ENCODE data around the gene MASP2.
"Not testable (repeated sequence)": the region's sequence is repeated elsewhere in the genome, so short reads cannot be mapped to it uniquely, and the experiment has no call there.

The MASP2 gene

DNA sequence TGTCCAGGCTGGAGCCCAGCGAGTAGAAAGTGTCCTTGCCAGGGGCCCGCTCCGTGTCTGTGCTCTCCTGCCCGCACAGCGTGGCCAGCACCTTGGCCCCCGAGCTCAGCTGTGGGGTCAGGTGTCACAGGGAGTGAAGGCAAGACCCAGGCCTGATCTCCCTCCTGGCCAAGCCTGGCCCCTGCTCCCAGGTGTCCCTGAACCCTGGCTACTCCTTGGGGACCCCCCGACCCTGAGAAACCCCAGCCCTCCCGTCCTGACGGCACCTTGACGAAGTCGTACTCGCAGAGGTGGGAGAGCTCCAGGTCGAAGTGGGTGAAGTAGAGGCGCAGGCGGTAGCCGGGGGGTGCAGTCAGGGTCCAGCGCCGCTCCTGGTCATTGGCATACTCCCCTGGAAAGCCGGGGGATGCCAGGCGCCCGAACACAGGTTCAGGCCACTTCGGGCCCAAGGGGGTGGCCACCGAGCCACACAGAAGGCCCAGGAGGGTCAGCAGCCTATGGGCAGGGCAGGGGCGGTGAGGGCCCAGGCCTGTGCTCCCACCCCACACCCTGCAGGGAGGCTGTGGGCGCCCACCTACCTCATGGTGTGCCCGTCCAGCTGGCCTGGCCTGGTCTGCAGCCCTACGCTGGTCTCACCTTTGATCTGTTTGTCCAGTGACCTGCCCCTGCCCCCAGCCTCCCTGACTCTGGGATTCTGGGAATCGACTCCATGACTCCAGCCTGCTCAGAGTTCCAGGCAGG, at the start of gene MASP2:
MASP2 (minus strand) TSS at position 615 of the 741 bp plus-strand sequence; CDS start at position 583, 32 bp downstream.
- Mint-ChIP-seq H3K9me3 (no peaks in the 10 kb centered on the region), H3K27ac (no peak within 1 kb of the TSS), H3K4me1 (peaks cover 1% of the 10 kb centered on the region), H3K36me3 (no peaks in the 10 kb centered on the region), H3K4me3 (no peak within 1 kb of the TSS), H3K27me3 (no peaks in the 10 kb centered on the region)
- ATAC-seq (ENCODE audit: low read depth): no peak
- DNase-seq (ENCODE audit: low spot score in 2 of 2): no peak

DNA sequence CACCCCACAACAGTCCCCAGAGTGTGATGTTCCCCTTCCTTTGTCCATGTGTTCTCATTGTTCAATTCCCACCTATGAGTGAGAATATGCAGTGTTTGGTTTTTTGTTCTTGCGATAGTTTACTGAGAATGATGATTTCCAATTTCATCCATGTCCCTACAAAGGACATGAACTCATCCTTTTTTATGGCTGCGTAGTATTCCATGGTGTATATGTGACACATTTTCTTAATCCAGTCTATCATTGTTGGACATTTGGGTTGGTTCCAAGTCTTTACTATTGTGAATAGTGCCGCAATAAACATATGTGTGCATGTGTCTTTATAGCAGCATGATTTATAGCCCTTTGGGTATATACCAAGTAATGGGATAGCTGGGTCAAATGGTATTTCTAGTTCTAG, 36.7 kb upstream of the MASP2 start:
- H3K36me3 Mint-ChIP-seq: peaks cover 30% of the 10 kb centered on the region
- H3K4me3 Mint-ChIP-seq; H3K9me3 Mint-ChIP-seq; ATAC-seq (ENCODE audit: low read depth); DNase-seq (ENCODE audit: low spot score in 2 of 2); H3K27ac Mint-ChIP-seq; H3K4me1 Mint-ChIP-seq; H3K27me3 Mint-ChIP-seq: not testable (repeated sequence)

DNA sequence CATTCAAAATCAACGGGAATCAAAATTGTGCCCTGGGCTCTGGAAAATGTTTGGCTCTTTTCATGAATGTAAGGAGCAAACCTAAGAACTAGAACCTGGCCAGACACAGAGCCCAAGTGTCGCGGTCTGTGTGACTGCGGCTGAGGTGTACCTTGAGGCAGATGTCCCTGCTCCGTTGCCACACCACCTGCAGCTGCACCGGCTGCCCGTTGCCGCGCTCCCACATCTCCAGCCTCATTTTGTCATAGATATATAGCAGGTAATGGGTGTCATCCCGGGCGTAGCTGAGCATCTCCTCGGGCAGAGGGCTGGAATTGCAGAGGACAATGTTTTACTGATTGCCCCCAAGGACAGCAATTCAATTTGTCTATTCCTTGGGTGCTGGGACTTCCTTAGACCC, 33.9 kb upstream of the MASP2 start:
- H3K4me3 Mint-ChIP-seq: no peak overlapping the region
- no peak overlapping the region for H3K27ac Mint-ChIP-seq
- no peaks in the 10 kb centered on the region for H3K4me1 Mint-ChIP-seq
- H3K36me3 Mint-ChIP-seq: peaks cover 25% of the 10 kb centered on the region
- DNase-seq (ENCODE audit: low spot score in 2 of 2) (no peak), ATAC-seq (ENCODE audit: low read depth) (no peak)
- no peaks in the 10 kb centered on the region for H3K9me3 Mint-ChIP-seq
- no peaks in the 10 kb centered on the region for H3K27me3 Mint-ChIP-seq

DNA sequence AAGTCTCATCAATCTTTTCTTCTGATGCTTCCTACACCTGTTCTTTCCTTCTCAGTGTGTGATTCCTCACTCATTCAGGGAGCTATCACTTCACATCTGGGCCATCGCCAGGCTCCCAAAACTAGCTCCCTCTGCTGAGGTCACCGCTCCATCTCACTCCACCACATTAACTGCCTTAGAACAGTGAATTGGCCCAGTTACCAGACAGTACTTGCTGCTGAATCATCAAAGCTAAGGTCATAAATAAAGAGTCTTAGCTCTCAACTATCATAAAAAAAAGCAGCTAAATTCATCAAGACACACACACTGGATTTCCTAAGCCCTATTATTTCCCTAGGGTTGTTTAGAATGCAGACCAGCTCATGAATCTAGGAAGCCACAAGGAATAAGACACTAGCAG, 31.6 kb upstream of the MASP2 start:
- peaks cover 22% of the 10 kb centered on the region for H3K36me3 Mint-ChIP-seq
- no peaks in the 10 kb centered on the region for H3K27me3 Mint-ChIP-seq
- H3K4me3 Mint-ChIP-seq: no peak overlapping the region
- no peaks in the 10 kb centered on the region for H3K9me3 Mint-ChIP-seq
- H3K4me1 Mint-ChIP-seq: no peaks in the 10 kb centered on the region
- peak overlapping the region; percentile 32 for H3K27ac Mint-ChIP-seq
- DNase-seq (ENCODE audit: low spot score in 2 of 2): no peak
- ATAC-seq (ENCODE audit: low read depth): no peak

DNA sequence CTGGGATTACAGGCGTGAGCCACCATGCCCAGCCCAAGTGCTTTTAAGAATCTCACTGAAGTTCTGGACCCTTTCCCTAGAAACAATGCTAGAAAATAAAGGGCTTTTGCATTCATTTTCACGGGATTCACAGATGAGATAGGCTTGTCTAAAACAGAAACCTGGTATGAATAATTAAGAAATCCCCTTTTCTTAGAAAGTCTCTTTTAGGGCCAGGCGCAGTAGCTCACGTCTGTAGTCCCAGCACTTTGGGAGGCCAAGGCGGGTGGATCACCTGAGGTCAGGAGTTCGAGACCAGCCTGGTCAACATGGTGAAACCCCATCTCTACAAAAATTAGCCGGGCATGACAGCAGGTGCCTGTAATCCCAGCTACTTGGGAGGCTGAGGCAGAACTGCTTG, 26.4 kb upstream of the MASP2 start:
- not testable (repeated sequence) for ATAC-seq (ENCODE audit: low read depth); H3K27me3 Mint-ChIP-seq; H3K27ac Mint-ChIP-seq; H3K9me3 Mint-ChIP-seq; H3K4me3 Mint-ChIP-seq; DNase-seq (ENCODE audit: low spot score in 2 of 2); H3K4me1 Mint-ChIP-seq
- H3K36me3 Mint-ChIP-seq: peaks cover 34% of the 10 kb centered on the region

DNA sequence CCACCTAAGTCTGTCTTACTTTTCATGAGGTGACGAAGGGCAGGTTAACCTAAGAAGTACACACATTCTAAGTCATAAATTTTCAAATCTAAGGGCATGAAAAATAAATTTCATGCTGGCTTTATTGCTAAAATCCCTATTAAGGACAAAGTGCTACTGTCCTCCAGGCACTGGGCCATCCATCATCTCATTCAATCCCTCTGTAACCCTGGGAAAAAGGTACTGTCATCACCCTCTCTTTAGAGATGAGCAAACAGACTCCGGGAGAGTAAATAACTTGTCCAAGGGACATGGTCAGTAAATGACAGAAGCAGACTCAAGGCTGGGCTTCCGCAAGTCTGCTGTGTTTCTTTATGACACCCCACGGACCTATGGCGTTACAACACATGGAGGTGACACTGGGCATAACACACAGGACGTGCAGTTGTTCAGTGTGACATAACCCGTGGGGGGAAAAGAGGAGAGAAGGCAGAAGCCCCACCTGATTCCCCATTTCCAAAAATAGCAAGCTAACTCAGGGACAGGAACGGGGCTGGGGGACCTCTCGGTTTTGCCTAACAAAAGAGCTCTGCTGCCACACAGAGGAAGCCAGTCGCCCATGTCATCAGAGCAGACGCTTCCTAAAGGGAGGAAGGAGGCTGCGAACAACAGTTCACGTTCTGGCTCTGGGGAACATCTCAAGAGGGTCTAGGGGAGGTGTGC, 25.3 kb upstream of the MASP2 start:
- H3K4me3 Mint-ChIP-seq: no peak overlapping the region
- ATAC-seq (ENCODE audit: low read depth) (peak; percentile 50), DNase-seq (ENCODE audit: low spot score in 2 of 2) (no peak)
- no peaks in the 10 kb centered on the region for H3K9me3 Mint-ChIP-seq
- H3K36me3 Mint-ChIP-seq: peaks cover 34% of the 10 kb centered on the region
- peaks cover 2% of the 10 kb centered on the region for H3K4me1 Mint-ChIP-seq
- H3K27me3 Mint-ChIP-seq: no peaks in the 10 kb centered on the region
- H3K27ac Mint-ChIP-seq: peak overlapping the region; percentile 73

DNA sequence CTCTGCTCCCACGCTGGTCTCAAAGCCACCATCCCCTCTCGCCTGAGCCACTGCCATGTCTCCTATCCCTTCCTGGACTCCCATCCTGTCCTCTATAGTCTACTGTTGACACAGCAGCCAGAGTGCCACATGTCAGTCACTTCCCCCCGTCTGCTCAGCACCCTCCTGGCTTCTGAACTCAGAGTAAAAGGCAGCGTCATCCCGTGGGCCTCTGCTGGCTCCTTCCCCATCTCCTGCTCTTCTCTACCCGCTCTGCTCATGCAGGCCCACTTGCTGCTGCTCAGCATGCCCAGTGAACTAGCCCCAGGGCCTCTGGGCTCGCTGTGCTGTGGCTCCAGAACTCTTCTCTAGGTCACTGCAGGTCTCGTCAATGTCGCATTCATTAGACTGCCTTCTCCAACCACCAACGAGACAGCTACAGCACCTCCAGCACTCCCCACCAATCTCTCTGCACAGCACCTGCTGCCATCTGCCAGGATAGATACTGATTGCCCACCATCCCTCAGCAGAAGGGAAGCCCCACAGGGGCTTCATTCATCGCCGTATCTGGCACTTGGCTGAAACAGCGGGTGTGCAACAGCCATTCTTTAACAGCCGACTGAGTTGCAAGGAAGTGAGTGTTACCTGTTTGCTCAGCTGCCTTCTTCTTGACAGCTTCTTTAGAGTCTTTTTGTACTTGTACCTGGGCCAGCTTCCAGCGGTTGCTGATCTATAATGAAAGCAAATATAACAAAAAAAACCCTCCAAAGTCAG, 24.6 kb upstream of the MASP2 start:
- no peaks in the 10 kb centered on the region for H3K27me3 Mint-ChIP-seq
- peak overlapping the region; percentile 80 for H3K27ac Mint-ChIP-seq
- no peak for DNase-seq (ENCODE audit: low spot score in 2 of 2)
- peaks cover 32% of the 10 kb centered on the region for H3K36me3 Mint-ChIP-seq
- peaks cover 2% of the 10 kb centered on the region for H3K4me1 Mint-ChIP-seq
- no peaks in the 10 kb centered on the region for H3K9me3 Mint-ChIP-seq
- no peak for ATAC-seq (ENCODE audit: low read depth)
- no peak overlapping the region for H3K4me3 Mint-ChIP-seq

DNA sequence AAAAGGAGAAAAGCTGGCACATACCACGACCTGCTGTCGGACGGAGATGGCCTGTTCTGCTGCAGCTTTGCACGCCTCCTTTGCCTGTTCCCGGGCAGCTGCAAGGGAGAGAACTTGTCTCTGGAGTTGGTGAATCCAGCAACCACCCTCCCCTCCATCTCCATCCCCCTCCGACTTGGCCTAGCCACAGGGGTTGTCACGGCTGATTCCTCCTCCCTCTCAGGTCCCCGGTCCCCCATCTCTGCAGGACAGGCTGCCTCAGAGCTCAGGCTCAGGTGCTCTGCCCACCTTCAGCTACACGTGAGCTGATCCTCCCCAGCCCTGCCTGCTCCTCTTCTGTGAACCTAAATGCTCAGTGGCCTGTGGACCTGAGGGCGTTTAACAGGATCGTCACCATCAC, 23.8 kb upstream of the MASP2 start:
- no peaks in the 10 kb centered on the region for H3K27me3 Mint-ChIP-seq
- H3K4me1 Mint-ChIP-seq: peaks cover 2% of the 10 kb centered on the region
- no peak overlapping the region for H3K4me3 Mint-ChIP-seq
- no peak for ATAC-seq (ENCODE audit: low read depth)
- DNase-seq (ENCODE audit: low spot score in 2 of 2): no peak
- H3K9me3 Mint-ChIP-seq: no peaks in the 10 kb centered on the region
- no peak overlapping the region for H3K27ac Mint-ChIP-seq
- peaks cover 30% of the 10 kb centered on the region for H3K36me3 Mint-ChIP-seq

DNA sequence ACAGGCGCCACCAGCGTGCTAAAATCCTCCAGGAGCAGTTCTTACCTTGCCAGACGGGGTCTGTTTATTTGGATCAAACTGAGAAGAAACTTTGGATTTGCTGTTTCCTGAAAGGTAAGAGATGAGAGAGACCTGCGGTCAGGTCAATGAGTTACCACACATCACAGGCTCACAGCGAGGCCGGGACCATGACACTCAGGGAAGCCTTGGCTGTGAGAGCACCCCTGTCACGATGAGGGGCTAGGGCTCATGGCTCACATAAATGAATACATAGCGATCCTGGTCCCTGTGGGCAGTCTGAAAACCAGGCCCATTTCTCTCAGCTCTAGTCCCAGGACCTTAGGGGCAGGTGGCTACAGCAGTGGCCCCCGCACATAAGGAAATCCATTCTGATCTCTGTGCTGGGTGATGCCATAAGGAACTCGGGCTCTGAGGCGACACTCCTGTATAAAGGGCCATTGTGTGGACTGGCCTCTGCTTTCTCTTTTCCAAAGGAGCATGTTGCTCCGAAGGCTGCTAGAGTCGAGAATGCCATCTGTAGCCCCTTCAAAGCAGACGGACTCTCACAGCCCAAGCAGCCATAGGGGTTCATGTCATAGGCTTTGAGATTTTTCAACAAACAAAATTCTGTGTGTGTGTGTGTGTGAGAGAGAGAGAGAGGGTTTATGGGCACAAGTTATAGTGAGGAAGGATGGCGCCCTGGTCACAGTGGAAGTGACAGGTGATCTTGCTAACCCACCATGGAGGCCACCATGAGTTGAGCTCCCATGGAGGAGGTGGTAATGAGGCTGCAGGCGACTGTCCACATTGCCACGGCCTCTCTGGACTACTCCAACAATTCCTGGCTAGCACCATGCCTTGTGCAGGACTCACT, 21.8 kb upstream of the MASP2 start:
- Mint-ChIP-seq H3K36me3 (peaks cover 34% of the 10 kb centered on the region), H3K9me3 (no peaks in the 10 kb centered on the region), H3K4me3 (no peak overlapping the region), H3K27me3 (no peaks in the 10 kb centered on the region), H3K4me1 (peaks cover 2% of the 10 kb centered on the region), H3K27ac (no peak overlapping the region)
- DNase-seq (ENCODE audit: low spot score in 2 of 2) (no peak), ATAC-seq (ENCODE audit: low read depth) (no peak)

DNA sequence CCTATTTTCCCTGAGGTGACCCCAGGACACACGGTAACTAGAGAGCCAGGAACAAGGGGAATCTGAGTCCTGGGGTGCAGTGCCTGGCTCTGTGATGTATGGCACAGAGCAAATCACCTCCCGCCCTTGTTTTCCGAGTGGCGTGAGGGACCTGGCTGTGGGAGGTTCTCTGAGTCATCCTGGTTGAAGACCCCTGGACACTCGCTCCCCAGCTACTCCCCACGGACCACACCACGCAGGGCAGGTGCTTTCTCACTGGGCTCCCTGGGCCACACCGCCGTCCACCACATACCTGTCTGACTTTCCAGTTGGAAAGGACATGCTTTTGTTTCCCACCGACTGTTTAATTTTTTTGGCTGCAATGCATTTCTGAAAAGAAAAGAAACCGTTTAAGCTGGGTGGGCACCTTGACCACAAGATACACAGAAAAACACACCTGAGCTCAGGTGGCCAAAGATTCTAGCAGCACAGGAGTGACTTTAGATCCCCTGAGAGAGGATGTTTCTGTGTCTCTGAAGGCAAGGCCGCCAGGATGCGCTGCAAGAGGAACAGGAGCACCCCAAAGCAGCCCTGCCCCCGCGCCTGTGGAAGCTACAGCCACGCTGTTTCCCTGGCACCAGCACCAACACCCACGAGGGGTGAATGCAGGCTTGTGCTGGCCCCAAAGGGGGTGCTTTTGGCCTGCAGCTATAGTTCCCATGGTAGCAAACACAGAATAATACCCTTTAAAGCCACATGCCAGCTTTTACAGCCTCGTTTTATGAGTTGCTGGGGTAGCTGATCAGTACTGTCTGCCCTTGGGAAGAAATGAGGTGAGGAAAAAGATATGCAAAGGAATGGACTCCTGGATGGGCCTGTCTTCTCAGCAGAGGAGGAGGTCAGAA, 20.9 kb upstream of the MASP2 start:
- no peaks in the 10 kb centered on the region for H3K27me3 Mint-ChIP-seq
- H3K4me3 Mint-ChIP-seq: no peak overlapping the region
- peaks cover 34% of the 10 kb centered on the region for H3K36me3 Mint-ChIP-seq
- H3K9me3 Mint-ChIP-seq: no peaks in the 10 kb centered on the region
- DNase-seq (ENCODE audit: low spot score in 2 of 2) (no peak), ATAC-seq (ENCODE audit: low read depth) (no peak)
- H3K27ac Mint-ChIP-seq: no peak overlapping the region
- H3K4me1 Mint-ChIP-seq: peaks cover 4% of the 10 kb centered on the region

DNA sequence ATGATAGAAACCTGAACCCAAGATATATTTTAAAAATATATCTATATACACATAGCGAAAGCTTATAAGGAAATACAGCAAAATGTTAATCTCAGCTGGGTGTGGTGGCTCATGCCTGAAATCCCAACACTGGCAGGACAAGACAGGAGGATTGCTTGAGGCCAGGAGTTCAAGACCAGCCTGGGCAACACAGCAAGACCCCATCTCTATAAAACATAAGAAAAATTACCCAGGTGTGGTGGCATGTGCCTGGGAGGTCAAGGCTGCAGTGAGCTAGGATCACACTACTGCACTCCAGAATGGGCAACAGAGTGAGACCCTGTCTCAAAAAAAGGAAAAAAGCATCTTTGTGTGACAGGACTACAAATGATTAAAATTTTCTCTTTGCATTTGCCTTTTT, 18.8 kb upstream of the MASP2 start:
- Mint-ChIP-seq H3K4me3 (no peak overlapping the region), H3K36me3 (peaks cover 22% of the 10 kb centered on the region), H3K9me3 (no peaks in the 10 kb centered on the region), H3K27me3 (no peaks in the 10 kb centered on the region), H3K4me1 (peaks cover 6% of the 10 kb centered on the region), H3K27ac (no peak overlapping the region)
- ATAC-seq (ENCODE audit: low read depth) (no peak), DNase-seq (ENCODE audit: low spot score in 2 of 2) (no peak)

DNA sequence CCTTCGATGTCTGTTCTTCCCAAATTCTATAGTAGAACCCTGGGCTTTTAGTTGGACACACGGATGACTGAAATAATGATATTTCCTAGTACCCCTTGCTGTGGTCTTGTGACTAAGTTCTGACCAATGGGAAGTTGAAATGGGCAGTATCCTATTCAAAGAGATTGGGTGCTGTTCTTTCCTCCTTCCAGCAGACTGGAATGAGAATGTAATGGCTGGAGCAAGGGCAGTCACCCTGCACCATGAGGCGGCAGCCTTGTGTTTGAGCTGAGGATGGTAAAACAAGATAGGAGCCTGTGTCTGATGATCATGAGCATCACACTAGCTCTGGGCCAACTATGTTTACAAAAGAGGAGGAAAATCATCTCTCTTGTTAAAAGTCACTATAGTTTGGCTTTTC, 17.9 kb upstream of the MASP2 start:
- DNase-seq (ENCODE audit: low spot score in 2 of 2) (no peak), ATAC-seq (ENCODE audit: low read depth) (no peak)
- Mint-ChIP-seq H3K4me3 (no peak overlapping the region), H3K9me3 (no peaks in the 10 kb centered on the region), H3K27me3 (no peaks in the 10 kb centered on the region), H3K36me3 (peaks cover 21% of the 10 kb centered on the region), H3K4me1 (peaks cover 8% of the 10 kb centered on the region), H3K27ac (no peak overlapping the region)

Data from memory B cell (primary cell).